K562 (cell line): ENCODE data around the gene ZNF597. TPM values are rescaled to one million over a fixed set of nuclear protein-coding genes. Genes with fewer than 3 reads are reported as not detected.
A peak's percentile ranks its signal among the peaks of the same experiment; 100 is the strongest.

Source experiments
- ATF7 ChIP-seq: fragments of 450-650 bp; IDR thresholded peaks from 2 replicates; pipeline ENCODE4 v1.7.1; 2014; ENCODE audit warnings: mild to moderate bottlenecking, moderate library complexity
- C11orf30 ChIP-seq: fragments of 450-650 bp; IDR thresholded peaks from 2 replicates; pipeline ENCODE4 v1.6.1; 2016; ENCODE audit warnings: low read depth, mild to moderate bottlenecking
- CHD1 ChIP-seq: fragments of 200-600 bp; sonication (generic); IDR thresholded peaks from one replicate; pipeline ENCODE4 v1.6.1; 2012; ENCODE audit warnings: mild to moderate bottlenecking, moderate library complexity, low read length, inconsistent platforms
- EHMT2 ChIP-seq: fragments of 450-650 bp; IDR thresholded peaks from 2 replicates; pipeline ENCODE4 v1.6.1; 2018; ENCODE audit warnings: antibody characterized with exemption
- HDAC2 ChIP-seq: fragments of 450-650 bp; IDR thresholded peaks from 2 replicates; pipeline ENCODE4 v1.6.1; 2016; ENCODE audit warnings: mild to moderate bottlenecking
- JUNB ChIP-seq: fragments of 450-650 bp; formaldehyde crosslinking; conservative IDR thresholded peaks from 2 replicates; pipeline ENCODE4 v1.4.0; 2020; ENCODE audit warnings: mild to moderate bottlenecking
- MCM2 ChIP-seq: fragments of 450-650 bp; IDR thresholded peaks from 2 replicates; pipeline ENCODE4 v1.6.1; 2017; ENCODE audit warnings: low read depth, mild to moderate bottlenecking
- PCBP1 ChIP-seq: fragments of 200-400 bp; formaldehyde crosslinking; IDR thresholded peaks from 2 replicates; pipeline ENCODE4 v1.6.1; 2018; ENCODE audit warnings: mild to moderate bottlenecking, low read depth, low read length; ENCODE audit not compliant: poor library complexity, severe bottlenecking
- PHB2 ChIP-seq: fragments of 450-650 bp; IDR thresholded peaks from 2 replicates; pipeline ENCODE4 v1.6.1; 2017; ENCODE audit warnings: low read depth
- PHF20 ChIP-seq: fragments of 450-650 bp; IDR thresholded peaks from 2 replicates; pipeline ENCODE4 v1.6.1; 2018; ENCODE audit not compliant: partially characterized antibody
- RAD21 ChIP-seq, 2 experiments: fragments of 250-450 bp in 1 of 2; fragments of 450-650 bp in 1 of 2; sonication (Bioruptor Pico) in 1 of 2; formaldehyde crosslinking in 1 of 2; IDR thresholded peaks in 1 of 2; conservative IDR thresholded peaks in 1 of 2; 2 replicates each; pipeline versions ENCODE4 v1.4.0 to v1.8.0; 2020 to 2022; ENCODE audit warnings: mild to moderate bottlenecking in 2 of 2, moderate library complexity in 1 of 2
- RBM22 ChIP-seq: fragments of 200-400 bp; formaldehyde crosslinking; IDR thresholded peaks from 2 replicates; pipeline ENCODE4 v1.6.1; 2018; ENCODE audit warnings: low read length, low read depth; ENCODE audit not compliant: poor library complexity, severe bottlenecking
- SMAD3 ChIP-seq: fragments of 450-650 bp; formaldehyde crosslinking; conservative IDR thresholded peaks from 2 replicates; pipeline ENCODE4 v1.4.0; 2020; ENCODE audit warnings: mild to moderate bottlenecking
- TCFL5 ChIP-seq: fragments of 250-450 bp; sonication (Bioruptor Pico); conservative IDR thresholded peaks from 2 replicates; pipeline ENCODE4 v1.6.1; 2021; ENCODE audit warnings: mild to moderate bottlenecking, moderate library complexity, matching md5 sums
- TRIM24 ChIP-seq, 2 experiments: fragments of 450-650 bp; IDR thresholded peaks; 2 replicates each; pipeline ENCODE4 v1.6.1; 2016
- XRCC3 ChIP-seq: fragments of 450-650 bp; IDR thresholded peaks from 2 replicates; pipeline ENCODE4 v1.6.1; 2017; ENCODE audit warnings: mild to moderate bottlenecking, moderate library complexity
- ZFX ChIP-seq: sonication (generic); formaldehyde crosslinking; IDR thresholded peaks from 2 replicates; pipeline ENCODE4 v1.8.0; 2022; ENCODE audit warnings: mild to moderate bottlenecking, missing genetic modification reagents, moderate library complexity
- ZNF212 ChIP-seq: fragments of 450-650 bp; formaldehyde crosslinking; IDR thresholded peaks from 2 replicates; pipeline ENCODE4 v1.4.0; 2020; ENCODE audit warnings: mild to moderate bottlenecking
- ZNF316 ChIP-seq: fragments of 450-650 bp; IDR thresholded peaks from 2 replicates; pipeline ENCODE4 v1.6.1; 2016
- ZNF384 ChIP-seq: IDR thresholded peaks from 2 replicates; pipeline ENCODE4 v1.6.1; 2012; ENCODE audit warnings: low read depth, low read length, improper control_type of control experiment
- polyA plus RNA-seq, 8 experiments: library from polyadenylated mRNA; depleted of rRNA in 4 of 8; stranded (reverse) in 5 of 8; unstranded in 3 of 8; fragments of >200 nt; fragmentation: Nextera tagmentation in 2 of 8; fragmentation: Illumina TruSeq in 1 of 8; extraction: Ambion mirVana in 2 of 8; extraction: Trizol in 1 of 8; gene quantifications; 2 replicates each; pipeline versions ENCODE4 v1.2.1 to v1.2.3, GENCODE V29; 2011 to 2014; ENCODE audit warnings: inconsistent platforms in 1 of 8, missing spikeins in 1 of 8
- total RNA-seq, 7 experiments: library from RNA; depleted of rRNA in 6 of 7; stranded (reverse); fragments of >200 nt in 6 of 7; fragmentation: Illumina TruSeq in 2 of 7; extraction: Trizol in 2 of 7; gene quantifications; 2 replicates each; pipeline versions ENCODE4 v1.2.1 to v1.2.3, GENCODE V29; 2011 to 2021; ENCODE audit warnings: low replicate concordance in 1 of 7
- TF ChIP-seq, protein P1 (sequence below): fragments of 450-650 bp; formaldehyde crosslinking; IDR thresholded peaks from 2 replicates; pipeline ENCODE4 v1.4.0; 2020; ENCODE audit warnings: mild to moderate bottlenecking
- TF ChIP-seq, protein P2 (sequence below): fragments of 250-450 bp; sonication (Bioruptor Pico); IDR thresholded peaks from 2 replicates; pipeline ENCODE4 v1.8.0; 2022; ENCODE audit warnings: inconsistent platforms
- TF ChIP-seq, protein P3 (sequence below): fragments of 450-650 bp; formaldehyde crosslinking; IDR thresholded peaks from 2 replicates; pipeline ENCODE4 v1.4.0; 2020; ENCODE audit warnings: mild to moderate bottlenecking, moderate library complexity
- TF ChIP-seq, protein P4 (sequence below), 2 experiments: IDR thresholded peaks; 2 replicates each; pipeline ENCODE4 v1.6.1; 2011; ENCODE audit warnings: borderline replicate concordance in 1 of 2, control low read depth in 1 of 2, low read depth in 1 of 2, low read length in 1 of 2, mild to moderate bottlenecking in 1 of 2, mixed read lengths in 1 of 2, moderate library complexity in 1 of 2; ENCODE audit not compliant: insufficient read depth in 1 of 2, insufficient read length in 1 of 2, poor library complexity in 1 of 2, severe bottlenecking in 1 of 2; ENCODE audit errors: extremely low read depth in 1 of 2
- TF ChIP-seq, protein P5 (sequence below): fragments of 250-450 bp; sonication (Bioruptor Pico); IDR thresholded peaks from 2 replicates; pipeline ENCODE4 v1.5.0; 2020; ENCODE audit warnings: mild to moderate bottlenecking

ZNF597 gene
- total and polyA plus RNA-seq, 9 of the 15 experiments (the other 6 are each of a cell fraction or from before 2014, with no cell fraction given) = 0.14 to 0.68 (median 0.42) TPM

DNA sequence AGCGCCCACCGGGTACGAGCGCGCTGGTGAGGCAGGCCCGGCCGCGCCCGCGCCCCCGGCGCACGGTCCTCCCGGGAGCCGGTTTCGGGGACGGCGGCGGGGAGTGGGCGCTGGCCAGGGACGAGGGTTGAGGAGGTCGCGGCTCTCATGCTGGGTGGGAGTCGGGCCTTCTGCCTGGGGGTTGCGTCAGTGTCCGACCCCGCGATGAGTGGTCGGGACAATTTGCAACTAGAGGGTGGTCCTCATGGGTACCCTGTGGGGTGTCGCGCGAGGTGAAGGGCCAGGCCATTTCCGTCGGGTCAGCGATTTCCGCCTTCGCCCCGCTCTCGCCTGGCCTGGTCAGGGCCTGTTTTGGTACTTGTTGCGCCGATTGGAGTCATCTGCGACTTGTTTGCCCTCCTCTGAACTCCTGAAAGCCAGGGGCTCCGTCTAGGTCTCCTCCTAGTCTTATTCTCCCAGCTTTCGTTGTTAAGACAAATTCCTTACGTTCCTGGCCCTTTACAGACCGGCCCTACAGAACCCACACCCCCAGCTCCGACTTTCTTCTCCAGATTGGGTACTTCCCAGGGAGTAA lies 15.1 kb upstream of the ZNF597 start (continued):
- TF ChIP-seq HDAC2 = no peak
- no peak for TF ChIP-seq TRIM24 (IDR thresholded peaks at IDR 0.05)
- TF ChIP-seq SMAD3 (CRISPR knock-in tag) = no peak
- peak; percentile 96 for TF ChIP-seq C11orf30
- no peak for TF ChIP-seq RAD21 (CRISPR knock-in tag; conservative IDR thresholded peaks at IDR 0.05 in 1 of 2, IDR thresholded peaks at IDR 0.05 in 1 of 2)
- TF ChIP-seq, protein P1, sequence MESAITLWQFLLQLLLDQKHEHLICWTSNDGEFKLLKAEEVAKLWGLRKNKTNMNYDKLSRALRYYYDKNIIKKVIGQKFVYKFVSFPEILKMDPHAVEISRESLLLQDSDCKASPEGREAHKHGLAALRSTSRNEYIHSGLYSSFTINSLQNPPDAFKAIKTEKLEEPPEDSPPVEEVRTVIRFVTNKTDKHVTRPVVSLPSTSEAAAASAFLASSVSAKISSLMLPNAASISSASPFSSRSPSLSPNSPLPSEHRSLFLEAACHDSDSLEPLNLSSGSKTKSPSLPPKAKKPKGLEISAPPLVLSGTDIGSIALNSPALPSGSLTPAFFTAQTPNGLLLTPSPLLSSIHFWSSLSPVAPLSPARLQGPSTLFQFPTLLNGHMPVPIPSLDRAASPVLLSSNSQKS (CRISPR knock-in tag) = no peak
- TF ChIP-seq, protein P2, sequence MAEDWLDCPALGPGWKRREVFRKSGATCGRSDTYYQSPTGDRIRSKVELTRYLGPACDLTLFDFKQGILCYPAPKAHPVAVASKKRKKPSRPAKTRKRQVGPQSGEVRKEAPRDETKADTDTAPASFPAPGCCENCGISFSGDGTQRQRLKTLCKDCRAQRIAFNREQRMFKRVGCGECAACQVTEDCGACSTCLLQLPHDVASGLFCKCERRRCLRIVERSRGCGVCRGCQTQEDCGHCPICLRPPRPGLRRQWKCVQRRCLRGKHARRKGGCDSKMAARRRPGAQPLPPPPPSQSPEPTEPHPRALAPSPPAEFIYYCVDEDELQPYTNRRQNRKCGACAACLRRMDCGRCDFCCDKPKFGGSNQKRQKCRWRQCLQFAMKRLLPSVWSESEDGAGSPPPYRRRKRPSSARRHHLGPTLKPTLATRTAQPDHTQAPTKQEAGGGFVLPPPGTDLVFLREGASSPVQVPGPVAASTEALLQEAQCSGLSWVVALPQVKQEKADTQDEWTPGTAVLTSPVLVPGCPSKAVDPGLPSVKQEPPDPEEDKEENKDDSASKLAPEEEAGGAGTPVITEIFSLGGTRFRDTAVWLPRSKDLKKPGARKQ (CRISPR knock-in tag) = no peak
- TF ChIP-seq ZFX (CRISPR knock-in tag) = no peak
- TF ChIP-seq, protein P3, sequence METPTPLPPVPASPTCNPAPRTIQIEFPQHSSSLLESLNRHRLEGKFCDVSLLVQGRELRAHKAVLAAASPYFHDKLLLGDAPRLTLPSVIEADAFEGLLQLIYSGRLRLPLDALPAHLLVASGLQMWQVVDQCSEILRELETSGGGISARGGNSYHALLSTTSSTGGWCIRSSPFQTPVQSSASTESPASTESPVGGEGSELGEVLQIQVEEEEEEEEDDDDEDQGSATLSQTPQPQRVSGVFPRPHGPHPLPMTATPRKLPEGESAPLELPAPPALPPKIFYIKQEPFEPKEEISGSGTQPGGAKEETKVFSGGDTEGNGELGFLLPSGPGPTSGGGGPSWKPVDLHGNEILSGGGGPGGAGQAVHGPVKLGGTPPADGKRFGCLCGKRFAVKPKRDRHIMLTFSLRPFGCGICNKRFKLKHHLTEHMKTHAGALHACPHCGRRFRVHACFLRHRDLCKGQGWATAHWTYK (CRISPR knock-in tag) = no peak
- TF ChIP-seq ZNF212 (CRISPR knock-in tag) = no peak
- TF ChIP-seq RBM22 = no peak
- peak; percentile 98 for TF ChIP-seq ZNF316
- TF ChIP-seq ATF7 = no peak
- TF ChIP-seq JUNB (CRISPR knock-in tag) = no peak
- no peak for TF ChIP-seq ZNF384
- no peak for TF ChIP-seq XRCC3
- no peak for TF ChIP-seq PCBP1
- TF ChIP-seq, protein P4, sequence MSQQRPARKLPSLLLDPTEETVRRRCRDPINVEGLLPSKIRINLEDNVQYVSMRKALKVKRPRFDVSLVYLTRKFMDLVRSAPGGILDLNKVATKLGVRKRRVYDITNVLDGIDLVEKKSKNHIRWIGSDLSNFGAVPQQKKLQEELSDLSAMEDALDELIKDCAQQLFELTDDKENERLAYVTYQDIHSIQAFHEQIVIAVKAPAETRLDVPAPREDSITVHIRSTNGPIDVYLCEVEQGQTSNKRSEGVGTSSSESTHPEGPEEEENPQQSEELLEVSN (IDR thresholded peaks at IDR 0.05; ENCODE audit: borderline replicate concordance in 1 of 2, extremely low read depth in 1 of 2, insufficient read depth in 1 of 2, insufficient read length in 1 of 2, low read depth in 1 of 2, low read length in 1 of 2, poor library complexity in 1 of 2, severe bottlenecking in 1 of 2) = peak in 1 of 2 experiments; percentile 28
- TF ChIP-seq, protein P5, sequence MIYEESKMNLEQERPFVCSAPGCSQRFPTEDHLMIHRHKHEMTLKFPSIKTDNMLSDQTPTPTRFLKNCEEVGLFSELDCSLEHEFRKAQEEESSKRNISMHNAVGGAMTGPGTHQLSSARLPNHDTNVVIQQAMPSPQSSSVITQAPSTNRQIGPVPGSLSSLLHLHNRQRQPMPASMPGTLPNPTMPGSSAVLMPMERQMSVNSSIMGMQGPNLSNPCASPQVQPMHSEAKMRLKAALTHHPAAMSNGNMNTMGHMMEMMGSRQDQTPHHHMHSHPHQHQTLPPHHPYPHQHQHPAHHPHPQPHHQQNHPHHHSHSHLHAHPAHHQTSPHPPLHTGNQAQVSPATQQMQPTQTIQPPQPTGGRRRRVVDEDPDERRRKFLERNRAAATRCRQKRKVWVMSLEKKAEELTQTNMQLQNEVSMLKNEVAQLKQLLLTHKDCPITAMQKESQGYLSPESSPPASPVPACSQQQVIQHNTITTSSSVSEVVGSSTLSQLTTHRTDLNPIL (CRISPR knock-in tag) = no peak
- peak; percentile 27 for TF ChIP-seq CHD1
- no peak for TF ChIP-seq PHF20
- no peak for TF ChIP-seq PHB2
- no peak for TF ChIP-seq EHMT2
- no peak for TF ChIP-seq TCFL5 (CRISPR knock-in tag)
- no peak for TF ChIP-seq MCM2
